Midbrain (tissue), 1 donor: ENCODE results near the gene GLB1L2.

ENCODE experiments used
- DNase-seq: peaks from one replicate; lab custom pipeline; 2025; lab: John Stamatoyannopoulos, UW

Gene GLB1L2

DNA sequence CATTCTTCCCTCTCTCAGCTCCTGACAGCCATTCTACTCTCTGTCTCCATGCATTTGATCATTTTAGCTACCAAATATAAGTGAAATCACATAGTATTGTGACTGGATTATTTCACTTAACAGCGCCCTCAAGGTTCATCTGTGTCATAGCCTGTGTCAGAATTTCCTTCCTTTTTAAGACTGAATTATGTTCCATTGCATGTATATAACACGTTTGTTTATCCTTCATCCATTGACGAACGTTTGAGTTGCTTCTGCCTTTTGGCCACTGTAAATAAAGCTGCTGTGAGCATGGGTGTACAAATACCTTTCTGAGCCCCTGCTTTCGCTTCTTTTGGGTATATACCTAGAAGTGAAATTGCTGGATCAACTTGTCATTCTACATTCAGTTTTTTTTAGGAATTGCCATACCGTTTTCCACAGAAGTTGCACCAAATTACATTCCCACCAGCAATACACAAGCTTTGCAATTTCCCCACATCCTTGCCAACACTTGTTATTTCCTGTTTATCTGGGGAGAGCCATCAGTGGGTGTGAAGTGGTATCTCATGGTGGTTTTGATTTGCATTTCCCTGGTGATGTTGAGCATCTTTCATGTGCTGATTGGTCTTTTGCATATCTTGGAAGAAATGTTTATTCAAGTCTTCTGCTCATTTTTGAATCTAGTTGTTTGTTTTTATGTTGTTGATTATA lies 17.5 kb downstream of the GLB1L2 start:
- no peak for DNase-seq

DNA sequence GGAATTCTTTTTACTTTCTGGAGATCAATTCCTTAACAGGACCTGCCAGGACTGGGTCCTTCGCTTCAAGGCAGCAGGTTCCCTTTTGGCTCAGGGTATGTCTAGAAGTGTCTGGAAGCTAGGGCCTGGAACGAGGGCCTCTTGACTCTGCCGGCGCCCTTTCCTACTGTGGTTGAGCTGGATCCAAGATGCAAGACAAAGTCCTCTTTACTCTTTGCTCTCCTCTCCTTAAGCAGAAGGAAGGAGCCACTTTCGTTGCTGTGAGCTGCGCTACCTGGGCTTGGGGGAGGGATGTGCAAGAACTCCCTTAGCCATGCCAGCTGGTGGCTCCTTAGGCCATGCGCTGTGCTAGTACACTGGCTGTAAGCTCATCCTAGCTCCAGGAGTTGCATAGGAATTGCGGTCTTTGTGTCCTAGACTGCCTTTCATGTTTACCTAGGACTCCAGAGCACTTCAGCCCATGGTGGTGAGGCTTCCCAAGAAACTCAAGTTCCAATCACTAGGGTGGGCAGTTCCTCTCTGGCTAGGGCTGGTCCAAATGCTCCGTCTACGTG lies 18.1 kb downstream of the GLB1L2 start:
- no peak for DNase-seq

DNA sequence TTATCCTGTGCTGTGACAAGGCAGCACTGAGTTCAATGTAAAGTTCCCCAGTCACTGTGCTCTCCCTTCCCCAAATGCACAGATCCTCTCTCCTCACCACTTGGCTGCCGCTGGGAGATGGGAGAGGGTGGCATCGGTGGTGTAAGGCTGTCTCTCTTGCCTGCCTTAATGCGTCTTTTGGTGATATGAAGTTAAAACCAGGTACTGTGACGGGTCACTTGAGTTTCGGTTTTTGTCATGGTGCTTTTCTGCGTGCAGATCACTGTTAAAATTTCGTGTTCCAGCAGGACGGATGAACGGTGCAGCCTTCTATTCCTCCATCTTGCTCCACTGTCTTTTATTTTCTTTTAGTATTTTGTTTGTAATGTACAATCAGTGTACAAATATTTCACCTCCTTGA lies 18.6 kb downstream of the GLB1L2 start:
- no peak for DNase-seq

DNA sequence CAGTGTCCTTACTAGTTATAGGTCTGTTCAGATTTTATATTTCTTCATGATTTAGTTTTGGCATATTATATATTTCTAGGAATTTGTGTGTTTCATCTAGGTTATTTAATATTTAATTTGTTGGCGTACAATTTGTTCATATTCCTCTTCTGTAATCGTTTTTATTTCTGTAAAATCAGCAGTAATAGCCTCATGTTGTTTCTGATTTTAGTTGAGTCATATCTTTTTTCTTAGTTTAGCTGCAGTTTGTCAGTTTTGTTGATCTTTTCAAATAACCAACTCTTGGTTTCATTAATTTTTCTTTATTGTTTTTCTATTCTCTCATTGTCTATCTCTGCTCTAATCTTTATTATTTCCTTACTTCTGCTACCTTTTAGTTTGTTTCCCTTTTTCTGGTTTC lies 20.3 kb downstream of the GLB1L2 start:
- DNase-seq = no peak

DNA sequence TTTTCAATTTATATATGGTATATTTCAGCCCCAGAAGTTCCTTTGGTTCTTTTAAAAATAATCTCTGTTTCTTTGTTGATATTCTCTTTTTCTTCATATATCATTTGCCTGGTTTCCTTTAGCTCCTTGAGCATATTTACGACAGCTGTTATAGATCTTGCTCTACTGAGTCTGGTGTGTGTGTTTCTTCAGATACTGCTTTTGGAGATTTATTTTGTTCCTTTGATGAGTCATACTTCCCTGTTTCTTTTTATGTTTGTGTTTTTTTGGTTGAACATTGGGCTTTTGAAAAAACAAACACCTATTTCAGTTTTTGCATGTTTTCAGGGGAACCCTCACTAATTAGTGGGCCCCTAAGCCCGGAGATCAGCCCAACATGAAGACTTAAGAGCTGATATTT lies 23.3 kb downstream of the GLB1L2 start:
- DNase-seq = no peak

DNA sequence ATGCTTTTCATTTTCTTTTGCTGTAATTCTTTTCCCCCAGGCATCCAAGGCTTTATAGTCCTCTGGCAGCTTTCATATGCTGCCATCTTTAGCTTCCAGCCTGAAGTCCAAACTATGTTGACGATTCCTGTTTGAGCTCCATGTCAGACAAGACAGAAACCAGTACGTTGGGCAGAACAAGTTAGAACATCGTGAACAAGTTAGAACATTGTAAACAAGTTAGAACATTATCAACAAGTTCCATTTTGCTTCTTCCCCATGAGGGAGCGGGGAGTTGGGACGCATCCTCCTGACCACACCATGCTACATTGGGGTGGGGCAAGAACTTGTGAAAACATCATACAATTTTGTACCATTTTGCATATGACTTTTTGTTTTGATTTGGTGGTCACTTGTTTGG lies 23.9 kb downstream of the GLB1L2 start:
- no peak for DNase-seq

DNA sequence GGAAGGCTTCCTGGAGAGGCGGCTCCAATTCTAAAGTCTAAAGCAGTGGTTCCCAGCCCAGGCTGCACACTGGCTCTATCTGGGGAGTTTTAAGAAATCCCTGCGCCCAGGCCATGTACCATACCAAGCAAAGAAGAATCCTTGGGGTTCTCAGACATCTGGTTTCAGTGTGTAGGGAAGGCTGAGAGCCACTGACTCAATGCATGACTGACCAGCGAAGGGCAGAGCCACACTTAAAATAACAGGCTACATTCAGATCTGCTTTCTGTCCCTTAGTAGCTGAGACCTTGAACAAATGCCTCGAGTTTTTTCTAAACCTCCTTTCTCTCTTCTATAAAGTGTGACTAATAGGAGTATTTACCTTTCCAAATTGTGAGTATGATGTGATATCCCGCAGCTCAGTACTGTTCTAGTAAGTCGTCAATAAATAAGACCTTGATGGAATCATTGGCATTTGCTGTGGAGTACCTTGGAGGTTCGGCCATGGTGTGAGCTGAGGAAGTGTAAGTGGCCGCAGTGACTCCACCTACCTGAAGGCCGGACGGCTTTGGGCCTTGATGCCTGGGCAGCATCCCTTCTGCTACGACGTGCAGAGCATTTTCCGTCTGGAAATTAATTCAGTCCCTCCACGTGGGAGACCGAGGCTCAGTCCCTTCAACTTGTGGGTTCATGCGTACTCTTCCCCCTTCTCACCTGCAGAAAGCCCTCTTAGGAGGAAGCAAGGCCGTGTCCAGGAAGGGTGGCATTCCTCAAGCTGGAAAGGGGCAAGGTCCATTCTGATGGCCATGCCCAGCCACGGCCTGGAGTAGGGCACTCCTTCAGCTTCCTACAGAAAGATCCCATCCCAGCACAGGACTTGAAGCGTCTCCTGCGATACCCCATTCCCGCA lies 25.1 kb downstream of the GLB1L2 start:
- no peak for DNase-seq

DNA sequence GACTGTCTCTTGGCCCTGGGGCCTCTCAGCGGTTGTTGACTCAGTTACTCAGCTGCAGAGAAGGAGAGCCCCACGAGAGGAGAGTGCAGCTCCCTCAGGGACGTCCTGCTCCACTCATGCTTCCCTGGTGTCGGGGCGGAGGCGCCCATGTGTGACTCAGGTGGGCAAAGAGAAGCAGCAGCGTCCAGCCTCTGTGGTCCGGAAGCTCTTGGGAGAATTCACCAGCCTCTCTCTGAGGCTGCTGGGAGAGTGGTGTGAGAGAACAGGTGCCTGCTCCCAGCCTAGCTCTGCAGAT lies 25.7 kb downstream of the GLB1L2 start:
- DNase-seq = no peak

DNA sequence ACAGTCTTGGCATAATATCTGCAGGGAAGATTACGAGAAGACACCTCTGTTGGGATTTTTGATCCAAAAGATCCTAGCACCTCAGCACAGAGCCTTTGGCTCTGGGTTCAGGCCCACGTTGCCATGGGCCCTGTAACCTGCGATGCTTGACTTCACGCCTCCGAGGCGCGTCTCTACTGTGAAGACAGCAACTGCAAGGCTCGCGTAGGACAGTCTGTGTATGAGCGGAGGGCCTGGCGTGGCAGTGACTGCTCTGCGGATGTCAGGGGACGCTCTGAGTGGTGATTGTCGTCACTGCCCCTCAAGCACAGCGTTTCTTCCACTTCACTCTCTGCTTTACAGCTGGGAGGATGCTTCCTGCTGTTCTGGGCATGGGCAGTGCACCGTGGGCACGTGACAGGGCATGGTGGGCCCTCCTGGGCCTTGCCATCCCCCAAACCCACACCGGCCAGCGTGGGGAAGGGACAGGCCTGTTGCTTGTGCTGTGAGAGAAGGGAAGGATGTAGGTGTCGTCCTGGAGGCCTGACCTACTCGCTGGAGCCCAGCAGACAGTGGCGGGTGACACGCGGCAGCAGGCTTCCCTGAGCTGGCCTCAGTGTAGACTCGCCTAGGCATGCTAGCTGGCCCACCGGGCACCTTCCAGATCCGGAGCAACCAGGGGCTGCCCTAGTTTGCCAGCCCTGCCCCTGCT lies 26.5 kb downstream of the GLB1L2 start:
- DNase-seq = no peak

DNA sequence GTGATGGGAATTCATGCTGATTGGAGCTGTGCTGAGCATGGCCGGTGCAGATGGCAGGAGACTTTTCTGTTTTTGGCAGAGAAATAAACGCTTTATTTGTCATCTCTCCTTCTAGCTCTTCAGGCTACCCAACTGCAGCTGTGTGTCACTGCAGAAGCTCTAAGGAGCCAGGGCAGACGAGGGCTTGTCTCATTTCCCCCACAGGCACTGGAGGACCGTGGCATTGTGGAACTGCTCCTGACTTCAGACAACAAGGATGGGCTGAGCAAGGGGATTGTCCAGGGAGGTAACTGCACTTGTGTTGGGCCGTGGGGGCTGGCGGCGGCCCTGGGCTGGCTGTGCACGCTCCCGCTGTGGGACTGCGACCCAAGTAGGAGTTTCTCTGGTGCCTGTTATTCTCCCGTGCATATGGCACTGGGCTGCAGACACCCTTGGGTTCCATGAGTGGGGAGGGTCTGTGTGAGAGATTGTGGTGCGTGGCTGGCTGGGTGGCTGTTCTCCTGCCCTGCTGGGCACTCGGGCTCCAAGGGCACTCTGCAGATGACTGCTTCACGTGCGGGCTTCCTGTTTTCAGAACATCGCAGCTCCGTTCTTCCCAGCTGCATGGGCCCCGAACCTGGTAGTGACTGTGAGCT lies 27.2 kb downstream of the GLB1L2 start:
- no peak for DNase-seq

DNA sequence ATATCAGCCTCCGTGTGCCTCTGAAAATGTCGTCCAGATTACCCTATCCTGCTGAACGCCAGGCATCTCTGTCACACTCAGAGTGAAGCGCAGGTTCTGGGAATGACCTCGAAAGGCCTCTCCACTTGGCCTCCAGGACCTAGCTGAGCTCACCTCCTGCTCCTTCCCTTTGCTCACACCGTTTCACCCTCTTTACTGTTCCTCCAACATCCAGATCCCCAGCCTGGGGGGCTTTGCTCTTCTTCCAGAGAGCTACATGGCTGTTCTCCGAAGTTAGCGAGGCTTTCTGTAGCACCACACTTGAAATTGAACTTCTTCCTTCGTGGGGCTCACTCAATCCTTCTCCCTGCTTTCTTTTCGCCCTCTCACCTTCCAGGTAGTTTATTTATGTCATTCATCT lies 27.9 kb downstream of the GLB1L2 start:
- DNase-seq = no peak

DNA sequence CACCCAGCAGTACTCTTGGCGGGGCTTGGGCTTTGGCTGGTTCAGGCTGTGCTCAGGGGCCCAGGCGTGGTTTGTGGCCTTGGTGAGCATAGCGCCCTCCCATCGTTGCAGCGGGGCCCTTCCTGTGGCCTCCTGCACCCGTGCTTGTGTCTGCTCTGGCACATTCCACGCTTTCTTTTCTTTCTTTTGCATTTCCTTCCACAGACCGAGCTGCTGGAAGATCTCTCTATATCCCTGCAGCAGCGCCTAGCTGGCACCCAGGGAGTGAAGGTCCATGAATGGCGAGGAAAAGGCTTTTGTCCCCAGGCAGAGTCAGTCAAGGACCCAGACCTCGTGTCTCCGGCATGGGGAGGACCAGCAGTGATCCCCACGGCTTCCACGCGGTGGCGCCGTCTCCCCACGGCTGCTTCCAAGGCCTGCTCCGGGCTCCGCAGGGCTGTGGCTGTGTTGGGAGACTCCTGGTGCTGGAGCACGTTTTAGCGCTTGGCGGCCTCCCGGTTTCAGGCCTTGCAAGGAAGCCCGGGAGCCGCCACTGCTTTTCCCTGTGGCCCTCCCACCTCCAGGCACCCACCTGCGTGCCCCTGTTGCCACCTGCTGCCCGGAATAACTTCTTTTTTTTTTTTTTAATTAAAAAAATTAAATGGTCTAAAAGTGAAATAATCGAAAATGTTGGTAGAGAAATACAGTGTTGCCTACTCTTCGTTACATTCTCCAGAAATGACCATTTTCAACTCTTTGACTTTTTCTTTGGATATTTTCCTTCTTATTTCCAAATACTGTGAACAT lies 28.5 kb downstream of the GLB1L2 start:
- peak; percentile 89 for DNase-seq

DNA sequence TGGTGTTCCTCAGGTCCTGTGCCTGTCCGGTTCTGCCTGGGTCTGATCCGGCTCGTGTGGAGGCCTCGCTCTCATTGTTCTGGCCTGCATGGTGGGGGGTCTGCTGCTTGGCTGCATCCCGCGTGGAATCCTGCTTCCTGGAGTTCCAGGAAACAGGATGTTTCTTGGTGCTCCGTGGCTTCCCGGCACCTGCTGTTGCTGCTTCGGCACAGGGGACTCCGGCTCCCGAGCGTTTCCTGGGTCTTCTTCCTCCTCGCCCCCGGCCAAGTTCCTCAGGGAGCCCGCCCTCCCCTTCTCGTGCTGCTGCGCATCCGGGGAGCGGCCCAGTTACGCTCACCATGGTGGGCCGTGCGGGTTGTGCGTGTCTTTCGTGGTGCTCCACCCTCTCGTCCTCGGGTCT lies 29.9 kb downstream of the GLB1L2 start:
- DNase-seq = no peak

DNA sequence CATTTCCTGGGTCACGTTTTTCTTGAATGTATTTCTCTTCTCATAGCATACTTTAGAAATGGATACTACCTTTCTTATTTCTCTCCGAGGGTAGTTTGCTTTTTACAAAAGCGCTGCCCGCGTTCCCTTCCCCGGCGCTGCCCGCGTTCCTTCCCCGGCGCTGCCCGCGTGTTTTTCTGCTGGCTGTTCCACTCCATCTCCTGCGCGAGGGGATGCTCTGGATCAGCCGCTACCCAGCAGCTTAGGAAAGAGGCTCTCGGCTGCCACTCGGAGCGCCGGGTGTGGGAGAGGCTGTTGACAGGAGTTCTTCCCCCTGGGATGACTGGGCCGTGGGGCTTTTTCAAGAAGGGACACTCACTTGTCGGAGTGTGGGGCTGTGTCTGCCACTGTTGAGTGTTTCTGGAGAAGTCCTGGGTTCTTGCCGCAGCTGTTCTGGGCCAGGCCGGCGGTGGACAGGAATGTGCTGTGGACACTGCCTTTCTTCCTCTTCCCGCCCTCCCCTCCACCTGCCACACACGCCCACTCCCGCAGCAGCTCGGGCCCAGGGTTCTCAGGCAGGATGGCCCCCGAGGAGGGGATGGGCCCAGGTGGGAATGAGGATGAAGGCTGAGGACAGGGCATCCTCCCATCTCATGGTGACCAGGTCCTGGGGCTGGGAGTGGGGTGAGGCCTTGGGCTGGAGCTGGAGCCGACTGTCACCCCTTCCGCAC lies 30.6 kb downstream of the GLB1L2 start:
- no peak for DNase-seq

DNA sequence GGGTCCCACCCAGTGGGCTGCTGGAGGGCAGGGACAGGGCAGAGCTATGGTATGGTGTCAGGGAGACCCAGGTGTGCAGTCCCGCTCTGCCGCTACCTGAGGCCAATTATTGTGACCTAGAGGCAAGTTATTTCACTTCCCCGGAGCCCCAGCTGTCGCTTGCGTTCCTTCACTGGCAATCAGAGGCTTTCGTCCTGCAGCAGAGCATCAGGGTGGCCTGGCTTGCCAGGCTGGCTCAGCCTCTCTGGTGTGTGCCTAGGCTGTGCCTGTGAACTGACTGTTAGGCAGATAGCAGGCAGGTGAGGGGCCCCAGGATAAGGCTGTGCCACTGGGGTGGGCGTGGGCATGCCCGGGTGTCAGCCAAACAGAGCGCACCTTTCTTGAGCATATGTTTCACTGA lies 31.4 kb downstream of the GLB1L2 start:
- no peak for DNase-seq

DNA sequence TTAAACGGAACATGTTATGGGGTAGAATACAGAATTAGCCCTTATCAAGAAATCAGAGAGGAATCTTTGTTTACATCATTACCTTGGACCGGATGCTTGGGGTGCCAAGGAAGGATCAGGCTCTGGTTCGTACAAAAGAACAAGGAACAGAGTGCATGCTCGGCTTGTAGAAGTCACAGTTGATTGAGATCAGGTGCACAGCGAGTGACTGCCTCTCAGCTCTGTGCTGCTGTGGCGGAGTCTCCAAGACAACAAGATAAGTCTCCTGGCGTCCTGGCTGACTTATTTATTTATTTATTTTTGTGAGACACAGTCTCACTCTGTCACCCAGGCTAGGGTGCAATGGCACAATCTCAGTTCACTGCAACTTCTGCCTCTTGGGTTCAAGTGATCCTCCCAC lies 31.8 kb downstream of the GLB1L2 start:
- DNase-seq = no peak

DNA sequence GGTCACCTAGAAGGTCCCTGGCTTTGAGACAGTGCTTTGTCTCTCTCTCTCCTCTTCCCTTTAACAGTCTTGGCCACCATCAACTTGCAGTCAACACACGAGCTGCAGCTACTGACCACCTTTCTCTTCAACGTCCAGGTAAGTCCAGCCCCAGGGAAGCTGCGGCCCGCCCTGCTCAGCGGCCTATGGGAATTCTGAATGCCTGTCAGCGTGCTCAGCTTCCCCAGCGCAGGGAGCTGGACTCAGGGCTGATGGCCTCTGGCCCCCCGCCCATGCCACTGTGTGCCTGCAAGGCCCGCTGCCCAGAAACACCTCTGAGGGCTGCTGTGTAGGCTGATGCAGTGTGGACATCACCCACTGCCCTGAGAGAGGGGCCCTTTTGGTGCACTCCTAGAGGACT lies 32.5 kb downstream of the GLB1L2 start:
- no peak for DNase-seq

DNA sequence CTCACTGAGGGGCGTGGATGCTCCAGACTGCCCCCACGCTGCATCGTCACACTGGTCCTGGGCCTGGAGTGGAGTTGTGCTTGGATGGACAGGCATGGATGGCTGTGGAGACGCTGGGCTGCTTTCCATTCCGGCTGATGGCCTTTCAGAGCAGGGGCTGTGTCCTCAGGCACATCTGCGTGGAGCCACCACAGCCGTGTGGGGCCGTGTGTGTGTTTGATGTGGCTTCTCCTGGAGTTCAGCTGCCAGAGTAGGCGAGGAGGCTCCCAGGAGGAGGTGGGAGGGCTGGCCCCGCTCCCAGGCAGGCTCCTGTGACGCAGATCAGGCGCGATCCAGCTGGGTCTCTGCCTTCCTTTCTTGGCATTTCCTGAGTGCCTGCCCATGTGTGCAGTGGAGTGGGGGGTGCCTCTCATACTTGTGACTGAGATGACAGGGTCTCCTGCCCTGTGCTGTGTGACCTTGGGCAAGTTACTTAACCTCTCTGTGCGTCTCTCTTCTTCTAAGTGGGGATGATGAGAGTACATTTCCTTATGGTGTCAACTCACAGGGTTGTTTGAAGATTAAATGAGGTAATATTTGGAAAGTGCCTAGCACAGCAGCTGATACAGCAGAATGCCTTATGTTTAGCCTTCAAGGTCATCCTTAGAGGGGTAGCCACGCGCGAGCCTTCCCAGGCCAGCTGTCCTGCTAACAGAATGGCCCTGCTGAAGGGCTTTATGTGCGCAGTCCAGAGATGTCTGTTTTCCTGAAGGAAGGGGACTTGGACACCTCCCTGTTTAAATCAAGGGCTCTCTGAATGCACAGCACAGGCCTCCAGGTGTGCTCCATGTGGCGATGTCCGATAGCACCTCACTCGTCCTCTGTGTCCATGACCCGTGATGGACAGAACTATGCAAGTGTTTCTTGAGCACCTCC lies 33.5 kb downstream of the GLB1L2 start:
- no peak for DNase-seq

DNA sequence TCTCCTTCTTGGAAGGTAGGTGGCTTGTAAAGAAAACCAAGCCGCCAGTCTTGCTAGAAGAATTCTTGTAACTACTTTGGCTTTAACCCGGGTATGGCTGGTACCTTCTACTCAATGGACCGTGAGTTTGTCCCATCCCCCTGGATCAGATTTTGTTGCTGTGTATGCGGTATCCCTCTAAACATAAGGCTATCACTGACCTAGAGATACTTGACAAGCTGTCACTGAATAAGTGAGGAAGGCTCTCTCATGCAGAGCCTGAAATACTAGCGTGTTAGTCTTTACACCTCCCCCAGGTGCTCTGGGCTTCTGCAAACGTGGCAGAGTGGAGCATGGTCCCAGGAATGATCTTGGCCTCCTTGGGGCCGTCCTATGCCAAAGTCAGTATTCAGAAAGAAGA lies 34.5 kb downstream of the GLB1L2 start:
- no peak for DNase-seq

DNA sequence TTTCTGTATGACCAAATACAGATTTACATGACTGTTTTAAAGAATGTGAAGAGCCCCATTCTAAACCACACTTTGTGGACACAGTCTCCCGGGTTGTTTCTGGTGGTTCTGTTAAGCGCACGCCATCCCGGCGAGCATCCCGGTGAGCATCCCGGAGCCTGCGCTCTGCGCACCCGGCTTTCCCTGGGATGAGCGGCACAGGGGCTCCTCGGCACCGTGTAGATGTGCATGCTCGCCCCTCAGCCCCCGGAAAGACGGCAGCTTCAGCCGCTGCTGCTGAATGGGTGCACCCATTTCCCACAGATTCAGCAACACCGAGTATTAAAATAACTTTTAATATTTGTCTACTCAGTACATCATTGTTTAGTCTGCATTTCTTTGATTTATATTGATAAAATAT lies 36.0 kb downstream of the GLB1L2 start:
- DNase-seq = no peak
